ENCODE data around the gene PRKAG1.

Gene PRKAG1

GRCh38 chr12:48980389-48980952, 38.1 kb downstream of the PRKAG1 start:
- no peak for DNase-seq

DNA sequence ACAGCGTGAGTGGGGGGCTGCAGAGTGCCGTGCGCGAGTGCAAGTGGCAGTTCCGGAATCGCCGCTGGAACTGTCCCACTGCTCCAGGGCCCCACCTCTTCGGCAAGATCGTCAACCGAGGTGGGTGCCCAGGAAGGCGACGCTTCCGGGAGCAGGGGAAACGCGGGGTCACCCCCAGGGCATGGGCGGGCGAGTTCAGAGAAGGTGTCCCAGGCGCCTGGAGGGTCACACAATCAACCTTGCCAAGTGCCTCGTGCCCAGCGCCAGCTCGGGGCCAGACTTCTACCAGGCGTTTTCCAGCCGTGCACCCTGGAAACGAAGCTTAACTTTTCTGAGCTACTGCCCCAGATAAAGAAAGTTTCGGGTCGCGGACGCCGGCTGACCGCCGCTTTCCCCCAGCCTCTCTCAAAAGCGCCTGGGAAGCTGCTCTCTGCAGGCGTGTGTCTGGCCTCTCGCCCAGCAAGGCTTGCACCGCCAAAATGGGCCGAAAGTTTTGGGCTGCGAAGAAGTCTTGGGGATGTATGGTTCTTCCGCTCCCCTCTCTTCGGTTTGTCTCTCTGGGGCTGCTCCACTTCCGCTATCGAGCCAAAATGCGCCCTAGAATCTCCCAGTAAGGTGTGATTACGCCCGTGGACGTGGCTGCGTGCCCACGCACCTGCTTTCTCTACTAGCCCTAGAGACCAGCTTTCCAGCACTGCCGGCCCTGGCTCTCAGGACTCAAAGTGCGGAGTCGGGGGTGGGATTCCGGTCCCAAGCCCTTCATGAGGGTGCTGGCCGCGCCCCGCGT, 38.8 kb downstream of the PRKAG1 start:
- DNase-seq: no peak

- DNase-seq: no peak
These were observed 39.6 kb downstream of the PRKAG1 start for GRCh38 chr12:48978741-48979601.

DNA sequence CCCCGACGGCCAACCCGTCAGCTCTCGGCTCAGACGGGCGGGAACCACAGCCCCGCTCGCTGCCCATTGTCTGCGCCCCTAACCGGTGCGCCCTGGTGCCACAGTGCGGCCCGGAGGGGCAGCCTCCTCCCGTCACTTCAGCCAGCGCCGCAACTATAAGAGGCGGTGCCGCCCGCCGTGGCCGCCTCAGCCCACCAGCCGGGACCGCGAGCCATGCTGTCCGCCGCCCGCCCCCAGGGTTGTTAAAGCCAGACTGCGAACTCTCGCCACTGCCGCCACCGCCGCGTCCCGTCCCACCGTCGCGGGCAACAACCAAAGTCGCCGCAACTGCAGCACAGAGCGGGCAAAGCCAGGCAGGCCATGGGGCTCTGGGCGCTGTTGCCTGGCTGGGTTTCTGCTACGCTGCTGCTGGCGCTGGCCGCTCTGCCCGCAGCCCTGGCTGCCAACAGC, 40.3 kb downstream of the PRKAG1 start, which contains the start of gene WNT1:
Gene WNT1 (plus strand): TSS at position 32 of the 450 bp plus-strand sequence. CDS start 329 bp downstream, at position 361.
- no peak for DNase-seq

DNA sequence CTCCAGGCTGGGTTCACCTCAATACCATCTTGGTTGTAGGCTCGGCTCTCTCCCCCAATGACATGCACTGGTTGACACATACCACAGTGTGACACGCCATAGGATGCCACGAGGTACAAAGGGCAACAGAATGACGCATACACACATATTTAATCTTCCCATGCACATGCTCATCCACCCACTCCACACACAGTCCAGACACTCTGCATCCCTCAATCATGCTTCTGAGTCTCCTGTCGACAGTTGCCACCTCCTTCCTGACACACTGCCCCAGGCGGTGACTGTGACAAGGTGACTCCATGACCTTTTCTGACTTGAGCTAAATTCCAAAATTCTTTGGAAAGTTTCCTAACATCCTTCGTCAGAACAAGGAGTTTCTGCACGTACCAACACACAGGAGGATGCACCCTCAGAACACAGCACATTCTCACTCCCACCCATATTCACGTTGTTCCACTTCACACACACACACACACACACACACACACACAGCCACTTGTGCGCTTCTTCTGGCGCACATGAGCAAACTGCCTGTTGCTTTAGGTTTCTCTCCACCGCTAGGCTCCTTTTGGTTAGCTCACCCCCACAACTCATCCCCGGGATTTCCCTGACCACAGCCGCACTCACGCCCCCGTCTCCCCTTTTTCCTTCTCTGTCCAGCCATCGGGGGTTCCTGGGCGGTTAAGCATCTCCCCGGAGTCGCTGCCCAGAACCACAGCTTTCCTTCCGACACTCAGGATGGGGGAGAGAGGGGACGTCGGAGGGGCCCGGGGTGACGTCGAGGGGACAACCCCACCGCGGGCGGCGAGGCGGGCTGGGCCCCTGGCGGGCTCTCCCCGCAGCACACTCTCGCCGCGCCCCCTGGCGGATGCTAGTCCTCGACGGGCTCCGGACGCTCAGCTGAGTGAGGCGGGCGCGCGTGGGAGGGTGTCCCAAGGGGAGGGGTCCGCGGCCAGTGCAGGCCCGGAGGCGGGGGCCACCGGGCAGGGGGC, 41.0 kb downstream of the PRKAG1 start:
- no peak for DNase-seq

- no peak for DNase-seq
These were observed 44.5 kb downstream of the PRKAG1 start for GRCh38 chr12:48973941-48974673.

- no peak for DNase-seq
These were observed 45.0 kb downstream of the PRKAG1 start for GRCh38 chr12:48973531-48973930.

- no peak for DNase-seq
These were observed 45.6 kb downstream of the PRKAG1 start for GRCh38 chr12:48972952-48973483.

DNA sequence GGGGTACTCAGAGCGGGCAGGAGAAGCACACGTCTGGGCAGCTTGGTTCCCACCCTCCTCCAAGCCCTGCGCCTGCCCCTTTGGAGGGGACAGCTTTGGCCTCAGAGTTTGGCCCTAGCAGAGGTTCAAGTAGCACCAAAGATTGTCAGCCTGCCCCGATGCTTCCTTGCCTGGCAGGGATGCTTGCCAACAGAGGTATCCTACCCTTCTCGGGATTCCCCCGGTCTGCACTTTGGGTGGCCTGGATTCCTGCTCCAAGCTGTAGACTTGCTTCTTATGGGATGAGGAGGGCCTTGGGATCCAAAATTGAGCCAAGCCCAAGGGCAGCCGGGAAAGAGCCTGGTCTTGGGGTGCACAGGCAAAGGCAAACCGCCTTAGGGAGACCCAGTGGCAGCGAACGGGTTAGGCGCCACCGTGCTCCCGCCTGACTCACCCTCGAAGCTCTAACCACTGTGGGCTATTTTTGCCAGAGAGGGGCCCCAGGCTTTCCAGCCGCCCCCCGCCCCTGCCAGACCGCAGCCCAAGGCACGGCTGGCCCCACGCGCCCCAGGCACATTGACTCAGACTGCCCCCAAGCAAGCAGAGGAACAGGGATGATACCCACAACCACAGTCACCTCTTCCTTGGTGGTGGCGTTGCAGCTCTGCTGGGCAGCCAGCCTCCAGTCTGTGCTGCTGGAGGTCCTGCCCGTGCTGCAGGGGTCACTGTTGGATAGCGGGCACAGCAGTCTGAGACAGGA, 46.2 kb downstream of the PRKAG1 start:
- no peak for DNase-seq

DNA sequence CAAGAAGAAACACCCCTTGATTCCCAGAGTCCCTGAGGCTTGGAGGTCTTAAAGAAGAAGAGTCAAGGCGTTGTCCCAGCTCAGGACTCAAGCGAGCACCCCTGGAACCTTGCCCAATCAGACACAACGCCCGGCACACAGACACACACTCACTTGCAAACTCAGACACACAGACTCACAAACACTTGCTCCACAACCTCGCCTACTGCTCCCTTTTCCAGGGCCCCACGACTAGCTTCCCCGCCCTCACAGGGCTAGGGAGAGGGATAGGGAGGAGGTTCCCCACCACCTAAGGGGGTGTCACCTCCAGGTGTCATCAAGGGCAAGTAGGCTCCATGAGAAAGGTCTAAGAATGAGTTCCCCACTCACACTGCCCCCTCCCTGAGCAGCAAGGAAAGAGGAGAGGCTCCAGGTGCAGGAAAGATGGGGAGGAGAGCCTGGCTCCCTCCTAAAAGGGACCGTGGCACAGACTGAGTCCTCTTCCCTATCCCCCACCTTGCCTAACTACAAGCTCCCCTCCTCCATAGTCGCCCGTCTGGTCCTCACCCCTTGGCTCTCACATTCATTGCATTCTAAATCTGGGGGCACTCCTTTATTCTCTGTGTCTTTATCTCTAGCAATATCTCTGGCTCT, 47.8 kb downstream of the PRKAG1 start:
- DNase-seq: no peak

- no peak for DNase-seq
These were observed 48.5 kb downstream of the PRKAG1 start for GRCh38 chr12:48969833-48970701.

GRCh38 chr12:48969160-48969771, 49.3 kb downstream of the PRKAG1 start:
- DNase-seq: no peak

- DNase-seq: no peak
These were observed 50.1 kb downstream of the PRKAG1 start for GRCh38 chr12:48968467-48968866.

- DNase-seq: no peak
These were observed 50.6 kb downstream of the PRKAG1 start for GRCh38 chr12:48967991-48968390.

GRCh38 chr12:48966177-48966895, 52.2 kb downstream of the PRKAG1 start:
- no peak for DNase-seq

DNA sequence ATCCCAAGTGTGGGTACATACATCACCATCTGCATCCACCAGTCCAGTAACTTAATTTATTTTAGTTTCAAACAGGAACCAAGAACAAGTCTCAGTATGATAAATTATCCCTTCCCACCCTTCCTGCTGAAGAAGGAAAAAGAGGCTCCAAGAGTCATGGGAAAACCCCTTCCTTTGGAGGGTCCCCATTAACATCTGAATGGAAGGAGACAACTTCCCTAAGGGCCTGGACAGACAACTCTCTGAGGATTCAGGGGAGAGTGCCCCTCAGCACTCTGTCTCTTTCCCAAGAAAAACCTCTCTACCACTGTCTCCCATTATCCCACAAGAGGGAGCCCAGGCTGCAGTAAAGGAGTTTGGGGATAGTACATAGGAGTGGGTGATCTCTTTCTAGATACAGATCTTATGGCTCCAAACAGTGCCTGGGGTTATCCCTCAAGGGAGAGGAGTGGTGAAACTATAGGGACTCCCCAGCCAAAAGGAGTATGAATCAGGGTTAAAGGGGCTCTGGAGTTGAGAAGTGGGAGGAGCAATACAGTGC, 53.2 kb downstream of the PRKAG1 start:
- no peak for DNase-seq

DNA sequence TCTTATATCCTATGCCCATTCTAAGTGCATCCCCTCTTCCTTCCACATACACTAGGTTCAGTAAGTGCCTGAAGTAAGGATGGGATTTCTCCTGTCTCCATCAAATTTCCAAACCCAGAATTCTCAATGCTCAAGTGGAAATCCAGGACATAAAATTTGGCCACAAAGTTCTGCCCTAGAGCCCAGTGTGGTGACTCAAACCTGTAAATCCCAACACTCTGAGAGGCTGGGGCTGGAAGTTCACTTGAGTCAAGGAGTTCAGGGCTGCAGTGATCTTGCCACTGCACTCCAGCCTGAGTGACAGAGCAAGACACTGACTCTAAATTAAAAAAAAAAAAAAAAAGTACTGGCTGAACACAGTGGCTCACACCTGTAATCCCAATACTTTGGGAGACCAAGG, 56.8 kb downstream of the PRKAG1 start:
- no peak for DNase-seq

- DNase-seq: no peak
These were observed 57.2 kb downstream of the PRKAG1 start for GRCh38 chr12:48961331-48961730.

All from DMS79 (cell line).